Panc1 (cell line): ENCODE data around the gene NOS3. TPM values are rescaled to one million over a fixed set of nuclear protein-coding genes. Genes with fewer than 3 reads are reported as not detected.
A peak's percentile ranks its signal among the peaks of the same experiment; 100 is the strongest.

Source experiments
- ATAC-seq: fragments of 200-7000 bp; cut with Tn5 transposase; 2 replicates; pipeline ENCODE4 v1.9.1; 2020; ENCODE audit warnings: mild to moderate bottlenecking, moderate library complexity
- BruUV-seq: library from RNA; stranded (reverse); fragments of 400-500 nt; replicated peaks from 2 replicates; lab custom pipeline; 2021; lab: Mats Ljungman, UMichigan
- CTCF ChIA-PET: fragments of 300-600 bp; sonication (Branson Sonifier 250); formaldehyde crosslinking; loops from one replicate; lab custom pipeline; 2022; ENCODE audit warnings: antibody characterized with exemption; lab: Charles Lee
- POLR2A ChIA-PET: fragments of 300-600 bp; sonication (Branson Sonifier 250); formaldehyde crosslinking; loops from one replicate; lab custom pipeline; 2022; ENCODE audit warnings: antibody characterized with exemption; lab: Charles Lee
- DNase-seq: peaks from one replicate; pipeline ENCODE4 v3.0.0-alpha.2; 2010; ENCODE audit warnings: low read depth, low spot score
- H3K27ac ChIP-seq: 2 replicates; pipeline ENCODE4 v1.5.1; 2011; ENCODE audit warnings: mild to moderate bottlenecking, low read length, inconsistent platforms
- H3K27me3 ChIP-seq: fragments of 200-500 bp; sonication (Bioruptor generic); 2 replicates; pipeline ENCODE4 v1.6.0; 2014; ENCODE audit warnings: low read length, inconsistent platforms; ENCODE audit not compliant: control insufficient read depth, insufficient read depth
- H3K36me3 ChIP-seq: fragments of 200-500 bp; sonication (Bioruptor generic); 2 replicates; pipeline ENCODE4 v1.5.1; 2014; ENCODE audit warnings: inconsistent platforms, mild to moderate bottlenecking, low read length, moderate library complexity; ENCODE audit not compliant: control insufficient read depth, insufficient read depth
- H3K4me1 ChIP-seq: 2 replicates; pipeline ENCODE4 v1.5.1; 2011; ENCODE audit warnings: inconsistent platforms, mild to moderate bottlenecking, low read length, moderate library complexity; ENCODE audit not compliant: control insufficient read depth, insufficient read depth
- H3K4me3 ChIP-seq, 2 experiments: 2 replicates each; pipeline ENCODE4 v1.5.1; 2011 to 2012; ENCODE audit warnings: low read depth in 2 of 2, low read length in 2 of 2, mild to moderate bottlenecking in 2 of 2, inconsistent platforms in 1 of 2, moderate library complexity in 1 of 2
- H3K9me3 ChIP-seq: fragments of 200-500 bp; sonication (Bioruptor generic); 2 replicates; pipeline ENCODE4 v1.5.1; 2014; ENCODE audit warnings: low read depth, mild to moderate bottlenecking, inconsistent platforms, low read length, moderate library complexity; ENCODE audit not compliant: control insufficient read depth, insufficient read depth
- CTCF ChIP-seq: fragments of 450-650 bp; IDR thresholded peaks from 2 replicates; pipeline ENCODE4 v1.5.1; 2017; ENCODE audit warnings: mild to moderate bottlenecking
- POLR2AphosphoS5 ChIP-seq: IDR thresholded peaks from 2 replicates; pipeline ENCODE4 v1.6.1; 2012; ENCODE audit warnings: mild to moderate bottlenecking, low read depth, low read length, moderate library complexity
- REST ChIP-seq, 2 experiments: IDR thresholded peaks; 2 replicates each; pipeline ENCODE4 v1.6.1; 2011 to 2012; ENCODE audit warnings: low read depth in 2 of 2, control low read depth in 1 of 2, low read length in 1 of 2, mild to moderate bottlenecking in 1 of 2, moderate library complexity in 1 of 2; ENCODE audit not compliant: insufficient read depth in 1 of 2
- SIN3A ChIP-seq: IDR thresholded peaks from 2 replicates; pipeline ENCODE4 v1.6.1; 2012; ENCODE audit warnings: low read depth, mild to moderate bottlenecking, low read length, moderate library complexity, borderline replicate concordance; ENCODE audit not compliant: insufficient read depth
- TCF7L2 ChIP-seq: IDR thresholded peaks from 2 replicates; pipeline ENCODE4 v1.6.1; 2011; ENCODE audit warnings: mild to moderate bottlenecking, low read depth, low read length, inconsistent platforms
- in situ Hi-C: cut with HindIII; loops from 2 replicates; pipeline ENCODE4 v1.10.0; 2016; ENCODE audit warnings: low sequenced_read_pairs, low pct_unique_long_range_greater_than_20kb
- intact Hi-C: fragments of 100-400 bp; cut with micrococcal nuclease; formaldehyde crosslinking; loops from one replicate; pipeline ENCODE4 v1.10.0; 2022; ENCODE audit not compliant: unreplicated experiment
- total RNA-seq: library from RNA; stranded (reverse); gene quantifications from one replicate; pipeline ENCODE4 v1.2.1, GENCODE V29; 2021; ENCODE audit not compliant: unreplicated experiment

Gene NOS3
- total RNA-seq, 1 experiment from 2014 or later = 3.1 TPM

GRCh38 chr7:150963707-150964559 lies 26.9 kb upstream of the NOS3 start:
- H3K4me1 ChIP-seq = peaks cover 3% of the 10 kb centered on the region
- TF ChIP-seq REST (IDR thresholded peaks at IDR 0.05; ENCODE audit: insufficient read depth in 1 of 2, low read depth in 2 of 2, low read length in 1 of 2) (no peak), POLR2AphosphoS5 (no peak), CTCF (no peak), TCF7L2 (no peak), SIN3A (no peak)
- no TSS peak for BruUV-seq
- no peak for DNase-seq
- H3K4me3 ChIP-seq = no peak overlapping the region
- no peaks in the 10 kb centered on the region for H3K9me3 ChIP-seq
- CTCF ChIA-PET = interaction anchor here (0.6 to 1.6 kb wide), 6 partner anchors 17 to 31 kb away, joined by 3 to 11 read pairs (median 6); no protein-coding TSS in a partner anchor
- intact Hi-C loops (loop anchor here (5.0 kb wide), 1 partner anchor 53 kb away; no protein-coding TSS in a partner anchor), in situ Hi-C loops (no loop called here)
- H3K27ac ChIP-seq = no peak overlapping the region
- POLR2A ChIA-PET = no interaction called here
- no peaks in the 10 kb centered on the region for H3K36me3 ChIP-seq
- H3K27me3 ChIP-seq = no peaks in the 10 kb centered on the region
- ATAC-seq = 0 out of 2 replicates have a peak, but pooled peaks have one; percentile 19

- ATAC-seq (peak; percentile 22; the same call in 1 of the 2 replicates), DNase-seq (no peak)
- ChIA-PET CTCF (interaction anchor here (0.7 to 1.4 kb wide), 2 partner anchors 16 to 46 kb away, joined by 4 to 5 read pairs; no protein-coding TSS in a partner anchor), POLR2A (no interaction called here)
- Histone ChIP-seq H3K27me3 (no peaks in the 10 kb centered on the region), H3K9me3 (no peaks in the 10 kb centered on the region), H3K4me3 (no peak overlapping the region), H3K27ac (no peak overlapping the region), H3K36me3 (no peaks in the 10 kb centered on the region), H3K4me1 (peaks cover 3% of the 10 kb centered on the region)
- in situ Hi-C loops (no loop called here), intact Hi-C loops (loop anchor here (5.0 kb wide), 1 partner anchor 53 kb away; no protein-coding TSS in a partner anchor)
- TF ChIP-seq POLR2AphosphoS5 (no peak), CTCF (no peak), SIN3A (no peak), REST (IDR thresholded peaks at IDR 0.05; ENCODE audit: insufficient read depth in 1 of 2, low read depth in 2 of 2, low read length in 1 of 2) (no peak), TCF7L2 (no peak)
- no TSS peak for BruUV-seq
Measured at GRCh38 chr7:150964593-150965111, 26.2 kb upstream of the NOS3 start.
